ENCODE measurements around the gene LINGO4.

LINGO4 gene

DNA sequence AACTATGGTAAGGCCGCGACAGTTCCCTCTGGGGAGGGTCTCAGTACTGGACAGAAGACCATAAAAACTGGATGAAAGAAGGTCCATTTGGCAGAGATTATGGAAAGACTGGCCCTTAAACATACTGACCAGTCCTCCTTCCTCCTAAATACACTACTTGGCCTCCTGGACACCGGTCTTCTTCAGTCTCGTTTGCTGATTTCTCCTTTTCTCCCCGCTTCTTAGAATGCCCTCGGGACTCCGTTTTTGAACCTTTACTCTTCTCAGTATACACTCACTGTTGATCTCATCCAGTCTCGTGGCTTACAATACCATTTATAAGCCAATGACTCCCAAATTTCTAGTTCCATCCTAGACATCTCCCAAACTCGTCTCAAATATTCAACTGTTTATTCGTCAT, 41.2 kb downstream of the LINGO4 start:
- ATAC-seq, result peak; percentile 8; the same call in 2 of the 3 replicates
- TF ChIP-seq, protein P1, sequence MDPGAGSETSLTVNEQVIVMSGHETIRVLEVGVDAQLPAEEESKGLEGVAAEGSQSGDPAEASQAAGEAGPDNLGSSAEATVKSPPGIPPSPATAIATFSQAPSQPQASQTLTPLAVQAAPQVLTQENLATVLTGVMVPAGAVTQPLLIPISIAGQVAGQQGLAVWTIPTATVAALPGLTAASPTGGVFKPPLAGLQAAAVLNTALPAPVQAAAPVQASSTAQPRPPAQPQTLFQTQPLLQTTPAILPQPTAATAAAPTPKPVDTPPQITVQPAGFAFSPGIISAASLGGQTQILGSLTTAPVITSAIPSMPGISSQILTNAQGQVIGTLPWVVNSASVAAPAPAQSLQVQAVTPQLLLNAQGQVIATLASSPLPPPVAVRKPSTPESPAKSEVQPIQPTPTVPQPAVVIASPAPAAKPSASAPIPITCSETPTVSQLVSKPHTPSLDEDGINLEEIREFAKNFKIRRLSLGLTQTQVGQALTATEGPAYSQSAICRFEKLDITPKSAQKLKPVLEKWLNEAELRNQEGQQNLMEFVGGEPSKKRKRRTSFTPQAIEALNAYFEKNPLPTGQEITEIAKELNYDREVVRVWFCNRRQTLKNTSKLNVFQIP (CRISPR knock-in tag; IDR thresholded peaks at IDR 0.05; ENCODE audit: borderline replicate concordance, low read depth), result no peak
- TF ChIP-seq ISL1 (CRISPR knock-in tag; IDR thresholded peaks at IDR 0.05) (no peak), ZFP30 (CRISPR knock-in tag; IDR thresholded peaks at IDR 0.05) (no peak), BACH2 (CRISPR knock-in tag; IDR thresholded peaks at IDR 0.05; ENCODE audit: borderline replicate concordance) (no peak), GLIS3 (CRISPR knock-in tag; IDR thresholded peaks at IDR 0.05) (no peak), ZFP3 (CRISPR knock-in tag; IDR thresholded peaks at IDR 0.05) (no peak), CSDC2 (CRISPR knock-in tag; IDR thresholded peaks at IDR 0.05) (no peak)
- TF ChIP-seq, protein P2, sequence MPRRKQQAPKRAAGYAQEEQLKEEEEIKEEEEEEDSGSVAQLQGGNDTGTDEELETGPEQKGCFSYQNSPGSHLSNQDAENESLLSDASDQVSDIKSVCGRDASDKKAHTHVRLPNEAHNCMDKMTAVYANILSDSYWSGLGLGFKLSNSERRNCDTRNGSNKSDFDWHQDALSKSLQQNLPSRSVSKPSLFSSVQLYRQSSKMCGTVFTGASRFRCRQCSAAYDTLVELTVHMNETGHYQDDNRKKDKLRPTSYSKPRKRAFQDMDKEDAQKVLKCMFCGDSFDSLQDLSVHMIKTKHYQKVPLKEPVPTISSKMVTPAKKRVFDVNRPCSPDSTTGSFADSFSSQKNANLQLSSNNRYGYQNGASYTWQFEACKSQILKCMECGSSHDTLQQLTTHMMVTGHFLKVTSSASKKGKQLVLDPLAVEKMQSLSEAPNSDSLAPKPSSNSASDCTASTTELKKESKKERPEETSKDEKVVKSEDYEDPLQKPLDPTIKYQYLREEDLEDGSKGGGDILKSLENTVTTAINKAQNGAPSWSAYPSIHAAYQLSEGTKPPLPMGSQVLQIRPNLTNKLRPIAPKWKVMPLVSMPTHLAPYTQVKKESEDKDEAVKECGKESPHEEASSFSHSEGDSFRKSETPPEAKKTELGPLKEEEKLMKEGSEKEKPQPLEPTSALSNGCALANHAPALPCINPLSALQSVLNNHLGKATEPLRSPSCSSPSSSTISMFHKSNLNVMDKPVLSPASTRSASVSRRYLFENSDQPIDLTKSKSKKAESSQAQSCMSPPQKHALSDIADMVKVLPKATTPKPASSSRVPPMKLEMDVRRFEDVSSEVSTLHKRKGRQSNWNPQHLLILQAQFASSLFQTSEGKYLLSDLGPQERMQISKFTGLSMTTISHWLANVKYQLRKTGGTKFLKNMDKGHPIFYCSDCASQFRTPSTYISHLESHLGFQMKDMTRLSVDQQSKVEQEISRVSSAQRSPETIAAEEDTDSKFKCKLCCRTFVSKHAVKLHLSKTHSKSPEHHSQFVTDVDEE (CRISPR knock-in tag; IDR thresholded peaks at IDR 0.05), result no peak
- TF ChIP-seq, protein P3, sequence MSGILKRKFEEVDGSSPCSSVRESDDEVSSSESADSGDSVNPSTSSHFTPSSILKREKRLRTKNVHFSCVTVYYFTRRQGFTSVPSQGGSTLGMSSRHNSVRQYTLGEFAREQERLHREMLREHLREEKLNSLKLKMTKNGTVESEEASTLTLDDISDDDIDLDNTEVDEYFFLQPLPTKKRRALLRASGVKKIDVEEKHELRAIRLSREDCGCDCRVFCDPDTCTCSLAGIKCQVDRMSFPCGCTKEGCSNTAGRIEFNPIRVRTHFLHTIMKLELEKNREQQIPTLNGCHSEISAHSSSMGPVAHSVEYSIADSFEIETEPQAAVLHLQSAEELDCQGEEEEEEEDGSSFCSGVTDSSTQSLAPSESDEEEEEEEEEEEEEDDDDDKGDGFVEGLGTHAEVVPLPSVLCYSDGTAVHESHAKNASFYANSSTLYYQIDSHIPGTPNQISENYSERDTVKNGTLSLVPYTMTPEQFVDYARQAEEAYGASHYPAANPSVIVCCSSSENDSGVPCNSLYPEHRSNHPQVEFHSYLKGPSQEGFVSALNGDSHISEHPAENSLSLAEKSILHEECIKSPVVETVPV (CRISPR knock-in tag; IDR thresholded peaks at IDR 0.05), result no peak

DNA sequence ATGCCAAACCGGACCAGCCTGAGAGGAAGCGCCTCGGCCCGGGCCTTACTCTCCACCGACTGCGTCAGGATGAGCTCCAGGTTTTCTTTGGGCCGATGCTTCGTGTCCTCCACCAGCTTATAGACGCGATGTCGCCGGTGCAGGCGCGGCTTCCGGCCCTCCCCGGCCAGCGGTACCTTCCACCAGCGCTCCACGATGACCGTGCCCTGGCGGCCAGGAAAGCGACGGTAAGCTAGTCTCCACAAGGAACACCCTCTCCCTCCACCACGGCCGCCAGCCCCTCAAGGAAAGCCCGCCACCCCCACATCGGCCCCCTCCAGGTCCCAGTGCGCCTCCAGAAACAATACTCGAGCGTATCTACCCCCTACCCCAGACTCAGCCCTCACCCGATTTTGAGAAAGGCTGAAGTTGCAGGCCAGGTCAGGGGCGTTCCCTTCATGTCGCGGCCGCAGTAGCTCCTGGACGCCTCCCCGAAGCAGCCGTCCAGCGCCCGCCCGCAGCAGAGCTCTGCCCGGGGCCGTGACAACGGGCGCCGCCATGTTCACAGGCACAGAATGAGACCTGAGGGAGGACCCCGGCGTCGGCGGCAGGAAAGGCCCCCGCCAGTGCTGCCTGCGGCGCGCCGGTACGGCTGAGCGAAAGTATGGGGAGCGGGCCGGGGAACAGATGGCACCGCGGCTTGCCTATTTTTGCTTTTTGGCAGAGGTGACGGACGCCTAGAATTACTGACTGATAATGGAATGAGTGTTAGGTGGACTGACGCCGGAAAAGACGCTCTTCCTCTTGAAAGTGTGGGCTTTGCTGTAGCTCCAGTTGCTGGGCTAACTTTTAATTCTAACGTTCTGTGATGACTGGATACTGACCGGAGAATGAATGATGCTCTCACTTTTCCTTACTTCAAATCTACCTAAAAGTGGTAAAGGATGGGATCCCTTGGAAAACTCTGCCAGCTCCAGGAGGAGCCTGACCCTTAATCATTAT, 42.0 kb downstream of the LINGO4 start, which contains the start of gene MRPL9:
Gene MRPL9, minus strand, starts transcription at position 556 of the 981 bp plus-strand sequence. Its CDS starts 17 bp downstream, at position 539.
- ATAC-seq, result peak; percentile 100
- TF ChIP-seq, protein P1 (CRISPR knock-in tag; IDR thresholded peaks at IDR 0.05; ENCODE audit: borderline replicate concordance, low read depth), result peak; percentile 89; the same call in 1 of the 2 replicates
- no peak for TF ChIP-seq OSR1 (CRISPR knock-in tag; IDR thresholded peaks at IDR 0.05)

DNA sequence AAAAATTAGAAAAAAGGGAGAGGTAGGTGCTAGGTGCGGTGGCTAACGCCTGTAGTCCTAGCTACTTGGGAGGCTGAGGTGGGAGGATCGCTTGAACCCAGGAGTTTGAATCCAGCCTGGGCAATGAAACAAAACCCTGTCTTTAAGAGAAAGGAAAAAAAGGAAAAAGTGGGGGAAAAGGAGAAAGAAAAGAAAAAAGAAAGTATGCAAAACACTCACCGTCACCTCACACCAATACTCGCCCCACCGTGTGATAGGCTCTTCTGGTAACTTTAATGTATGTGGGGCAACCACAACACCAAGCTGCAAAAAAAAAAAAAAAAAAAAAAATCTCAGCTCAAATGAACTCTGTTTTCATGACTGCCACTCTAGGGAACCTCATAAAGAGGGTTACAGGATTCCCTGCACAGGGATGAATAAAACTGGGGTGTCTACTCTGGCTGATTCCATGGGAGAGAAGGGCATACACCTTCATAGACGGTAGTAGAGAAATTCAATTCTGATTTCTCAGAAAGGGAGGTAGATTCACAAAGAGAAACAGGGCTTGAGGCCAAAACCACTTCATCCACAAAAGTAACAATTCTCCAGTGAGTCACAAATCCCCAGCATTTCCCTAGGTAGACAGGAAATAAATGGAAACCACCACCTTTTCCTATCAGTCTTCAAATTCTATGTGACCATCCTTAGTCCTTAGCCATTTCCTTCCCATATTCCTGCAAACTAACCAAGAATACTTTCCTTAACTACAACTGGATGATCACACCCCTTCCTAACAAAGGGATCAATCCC, 44.4 kb downstream of the LINGO4 start:
- no peak for ATAC-seq
- TF ChIP-seq ISL1 (CRISPR knock-in tag; IDR thresholded peaks at IDR 0.05), result no peak
- TF ChIP-seq, protein P1 (CRISPR knock-in tag; IDR thresholded peaks at IDR 0.05; ENCODE audit: borderline replicate concordance, low read depth), result no peak
- TF ChIP-seq SNAI2 (CRISPR knock-in tag; IDR thresholded peaks at IDR 0.05), result no peak
- no peak for TF ChIP-seq ZNF70 (CRISPR knock-in tag; IDR thresholded peaks at IDR 0.05)
- TF ChIP-seq ARNTL (CRISPR knock-in tag; IDR thresholded peaks at IDR 0.05; ENCODE audit: borderline replicate concordance, low read depth), result no peak
- TF ChIP-seq ZFP3 (CRISPR knock-in tag; IDR thresholded peaks at IDR 0.05), result no peak
- TF ChIP-seq ESRRG (CRISPR knock-in tag; IDR thresholded peaks at IDR 0.05), result no peak
- TF ChIP-seq PPARA (CRISPR knock-in tag; IDR thresholded peaks at IDR 0.05; ENCODE audit: borderline replicate concordance), result no peak
- no peak for TF ChIP-seq TCF4 (CRISPR knock-in tag; IDR thresholded peaks at IDR 0.05; ENCODE audit: borderline replicate concordance)
- no peak for TF ChIP-seq TOX (CRISPR knock-in tag; IDR thresholded peaks at IDR 0.05; ENCODE audit: borderline replicate concordance)
- no peak for TF ChIP-seq BACH2 (CRISPR knock-in tag; IDR thresholded peaks at IDR 0.05; ENCODE audit: borderline replicate concordance)
- no peak for TF ChIP-seq GLIS3 (CRISPR knock-in tag; IDR thresholded peaks at IDR 0.05)
